Measurements from ENCODE around the gene ARHGEF6. TPM values are rescaled to one million over a fixed set of nuclear protein-coding genes. Genes with fewer than 3 reads are reported as not detected.

The ARHGEF6 gene, protein sequence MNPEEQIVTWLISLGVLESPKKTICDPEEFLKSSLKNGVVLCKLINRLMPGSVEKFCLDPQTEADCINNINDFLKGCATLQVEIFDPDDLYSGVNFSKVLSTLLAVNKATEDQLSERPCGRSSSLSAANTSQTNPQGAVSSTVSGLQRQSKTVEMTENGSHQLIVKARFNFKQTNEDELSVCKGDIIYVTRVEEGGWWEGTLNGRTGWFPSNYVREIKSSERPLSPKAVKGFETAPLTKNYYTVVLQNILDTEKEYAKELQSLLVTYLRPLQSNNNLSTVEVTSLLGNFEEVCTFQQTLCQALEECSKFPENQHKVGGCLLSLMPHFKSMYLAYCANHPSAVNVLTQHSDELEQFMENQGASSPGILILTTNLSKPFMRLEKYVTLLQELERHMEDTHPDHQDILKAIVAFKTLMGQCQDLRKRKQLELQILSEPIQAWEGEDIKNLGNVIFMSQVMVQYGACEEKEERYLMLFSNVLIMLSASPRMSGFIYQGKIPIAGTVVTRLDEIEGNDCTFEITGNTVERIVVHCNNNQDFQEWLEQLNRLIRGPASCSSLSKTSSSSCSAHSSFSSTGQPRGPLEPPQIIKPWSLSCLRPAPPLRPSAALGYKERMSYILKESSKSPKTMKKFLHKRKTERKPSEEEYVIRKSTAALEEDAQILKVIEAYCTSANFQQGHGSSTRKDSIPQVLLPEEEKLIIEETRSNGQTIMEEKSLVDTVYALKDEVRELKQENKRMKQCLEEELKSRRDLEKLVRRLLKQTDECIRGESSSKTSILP
- total RNA-seq = 5.4 TPM in 2 replicates

GRCh38 chrX:136780763-136781162 is at the start of gene ARHGEF6:
ARHGEF6 (minus strand) TSS chrX:136780932; CDS start chrX:136780882, 50 bp downstream.

GRCh38 chrX:136647677-136648360 is 132.9 kb downstream of the ARHGEF6 start, which contains the start of gene CD40LG:
CD40LG (plus strand) TSS chrX:136648158; CDS start chrX:136648249, 91 bp downstream.

Other genes with a start within 250 kb of the ARHGEF6 start
- not detected in 2 replicates for gene VGLL1, start 248.7 kb downstream of the ARHGEF6 start, total RNA-seq
- not detected in 2 replicates for gene CD40LG, start 132.8 kb downstream of the ARHGEF6 start, total RNA-seq
- 298 and 334 TPM in 2 replicates for gene RBMX, start 99.8 kb upstream of the ARHGEF6 start, total RNA-seq

Measured in bronchus fibroblast of lung (primary cell).